Measurements from ENCODE around the gene SMAD6.

- no peak for TF ChIP-seq CTCF (IDR thresholded peaks at IDR 0.05; ENCODE audit: insufficient read depth, low read depth, low read length)
- no peak for TF ChIP-seq EZH2 (IDR thresholded peaks at IDR 0.05; ENCODE audit: insufficient read depth, low read length)
These were observed 29.2 kb upstream of the SMAD6 start for GRCh38 chr15:66672867-66673266.

Data from astrocyte (in vitro differentiated cells and primary cell).